Erythroblast (primary cell): ENCODE results near the gene GJD2.

Source experiments
- GATA1 ChIP-seq: IDR thresholded peaks from 2 replicates; pipeline ENCODE4 v1.6.1; 2011; ENCODE audit warnings: low read depth, mild to moderate bottlenecking, control low read depth, low read length, moderate library complexity
- POLR2A ChIP-seq: IDR thresholded peaks from 2 replicates; pipeline ENCODE4 v1.6.1; 2011; ENCODE audit warnings: mild to moderate bottlenecking, low read length

DNA sequence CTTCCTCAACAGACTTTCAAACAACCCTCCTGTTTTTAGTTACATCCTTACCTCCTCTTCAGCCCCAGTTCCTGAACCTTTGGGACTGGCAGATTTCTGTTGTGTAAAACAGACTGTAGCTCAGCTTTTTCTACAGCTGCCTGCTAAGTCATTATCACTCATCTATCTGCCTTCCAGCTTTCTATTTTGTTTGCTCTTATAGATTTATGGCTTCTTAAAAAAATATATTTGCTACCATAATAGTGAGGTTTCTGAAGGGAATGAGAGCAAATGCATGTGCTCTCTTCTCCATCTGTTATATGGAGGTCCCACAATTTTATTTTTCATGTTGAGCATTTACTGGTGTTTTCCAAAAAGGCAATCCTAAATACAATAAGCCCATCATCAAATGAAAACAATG lies 18.2 kb upstream of the GJD2 start:
- no peak for TF ChIP-seq POLR2A
- no peak for TF ChIP-seq GATA1
